PC-3 (cell line): ENCODE data around the gene WDR72. TPM values are rescaled to one million over a fixed set of nuclear protein-coding genes. Genes with fewer than 3 reads are reported as not detected.

Experiments
- ATAC-seq: fragments of 200-7000 bp; cut with Tn5 transposase; 2 replicates; pipeline ENCODE4 v1.9.1; 2020; ENCODE audit warnings: mild to moderate bottlenecking, moderate library complexity
- BruUV-seq: library from RNA; stranded (reverse); fragments of 400-500 nt; replicated peaks from 2 replicates; lab custom pipeline; 2021; lab: Mats Ljungman, UMichigan
- CTCF ChIA-PET: fragments of 300-600 bp; sonication (Branson Sonifier 250); formaldehyde crosslinking; loops from one replicate; lab custom pipeline; 2022; ENCODE audit warnings: antibody characterized with exemption; lab: Charles Lee
- POLR2A ChIA-PET: fragments of 300-600 bp; sonication (Branson Sonifier 250); formaldehyde crosslinking; loops from one replicate; lab custom pipeline; 2022; ENCODE audit warnings: antibody characterized with exemption; ENCODE audit not compliant: unreplicated experiment; lab: Charles Lee
- DNase-seq: peaks from one replicate; pipeline ENCODE4 v3.0.0-alpha.2; 2015
- H2AFZ ChIP-seq: fragments of 300-600 bp; sonication (generic); 2 replicates; pipeline ENCODE4 v1.6.0; 2016; ENCODE audit warnings: antibody characterized with exemption, low read length
- H3F3A ChIP-seq: fragments of 300-600 bp; sonication (generic); one replicate; pipeline ENCODE4 v1.6.0; 2017; ENCODE audit warnings: antibody characterized with exemption, low read length, control low read depth, mild to moderate bottlenecking; ENCODE audit not compliant: unreplicated experiment
- H3K27ac ChIP-seq: fragments of 300-600 bp; sonication (generic); 2 replicates; pipeline ENCODE4 v1.5.1; 2016; ENCODE audit warnings: mild to moderate bottlenecking, low read length
- H3K27me3 ChIP-seq: fragments of 300-600 bp; sonication (generic); 2 replicates; pipeline ENCODE4 v1.6.1; 2016; ENCODE audit warnings: low read length, mixed read lengths
- H3K36me3 ChIP-seq: fragments of 300-600 bp; sonication (generic); 2 replicates; pipeline ENCODE4 v1.6.1; 2016; ENCODE audit warnings: low read depth, mixed run types, low read length, mixed read lengths
- H3K4me1 ChIP-seq: fragments of 300-600 bp; sonication (generic); 2 replicates; pipeline ENCODE4 v1.5.1; 2016; ENCODE audit warnings: low read length; ENCODE audit not compliant: insufficient read depth
- H3K4me2 ChIP-seq: fragments of 300-600 bp; sonication (generic); 2 replicates; pipeline ENCODE4 v1.6.0; 2016; ENCODE audit warnings: low read length
- H3K4me3 ChIP-seq: fragments of 300-600 bp; sonication (generic); 2 replicates; pipeline ENCODE4 v1.5.1; 2016; ENCODE audit warnings: mild to moderate bottlenecking, low read length, mixed read lengths
- H3K79me2 ChIP-seq: fragments of 300-600 bp; sonication (generic); 2 replicates; pipeline ENCODE4 v1.6.1; 2017; ENCODE audit warnings: low read length, mixed read lengths
- H3K9ac ChIP-seq: fragments of 300-600 bp; sonication (generic); 2 replicates; pipeline ENCODE4 v1.6.0; 2016; ENCODE audit warnings: mild to moderate bottlenecking, low read length
- H3K9me2 ChIP-seq: fragments of 300-600 bp; sonication (generic); replicated peaks from 2 replicates; pipeline ENCODE4 v1.6.1; 2016; ENCODE audit warnings: mixed run types, low read length, mixed read lengths
- H3K9me3 ChIP-seq: fragments of 300-600 bp; sonication (generic); 2 replicates; pipeline ENCODE4 v1.6.1; 2016; ENCODE audit warnings: low read length, mixed read lengths
- H4K20me1 ChIP-seq: fragments of 300-600 bp; sonication (generic); 2 replicates; pipeline ENCODE4 v1.6.1; 2016; ENCODE audit warnings: low read length, mixed read lengths
- EZH2 ChIP-seq: fragments of 300-600 bp; sonication (generic); IDR thresholded peaks from one replicate; pipeline ENCODE4 v1.6.1; 2017; ENCODE audit warnings: antibody characterized with exemption, mild to moderate bottlenecking, low read length; ENCODE audit not compliant: unreplicated experiment
- EZH2phosphoT487 ChIP-seq: fragments of 300-600 bp; sonication (generic); IDR thresholded peaks from 2 replicates; pipeline ENCODE4 v1.6.1; 2018; ENCODE audit warnings: mild to moderate bottlenecking, antibody characterized with exemption, low read length, borderline replicate concordance
- intact Hi-C: fragments of 100-400 bp; cut with micrococcal nuclease; formaldehyde crosslinking; loops from 2 replicates; pipeline ENCODE4 v1.9.0; 2023
- total RNA-seq: library from RNA; depleted of rRNA; stranded (reverse); fragments of >200 nt; gene quantifications from 2 replicates; pipeline ENCODE4 v1.2.3, GENCODE V29; 2014
- TF ChIP-seq, protein P1 (sequence below): fragments of 300-600 bp; sonication (generic); conservative IDR thresholded peaks from 2 replicates; pipeline ENCODE4 v1.5.1; 2017; ENCODE audit warnings: antibody characterized with exemption, low read depth, mild to moderate bottlenecking, low read length

WDR72 gene
- total RNA-seq, 1 experiment from 2014 or later: 5.9 TPM

DNA sequence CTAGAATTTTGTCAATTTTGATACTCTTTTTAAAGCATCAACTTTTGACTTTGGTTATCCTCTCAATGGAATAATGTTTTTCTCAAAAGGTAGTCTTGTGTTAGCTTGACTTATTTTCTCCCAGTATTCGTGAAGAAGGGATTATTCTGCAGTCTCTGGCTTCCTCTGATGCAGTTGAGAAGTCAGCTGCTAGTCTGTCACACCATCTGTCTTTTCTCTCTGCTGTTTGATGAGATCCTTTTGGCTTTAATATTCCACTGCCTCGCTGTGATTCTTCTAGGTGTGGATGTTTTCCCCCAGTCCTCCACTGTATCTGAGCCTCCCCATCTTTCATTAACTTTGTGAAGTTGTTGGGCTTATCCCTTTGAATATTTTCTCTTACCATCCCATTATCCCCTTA lies 141.0 kb downstream of the WDR72 start:
- DNase-seq (no peak), ATAC-seq (no peak)
- H4K20me1 ChIP-seq: no peaks in the 10 kb centered on the region
- no TSS peak for BruUV-seq
- no peaks in the 10 kb centered on the region for H3K9me3 ChIP-seq
- H3K4me2 ChIP-seq: no peak overlapping the region
- H3K9me2 ChIP-seq: no peaks in the 10 kb centered on the region
- no peaks in the 10 kb centered on the region; the same call in 1 of the 2 replicates for H3K27me3 ChIP-seq
- intact Hi-C loops: no loop called here
- no peaks in the 10 kb centered on the region for H3K4me1 ChIP-seq
- no peaks in the 10 kb centered on the region for H3K79me2 ChIP-seq
- no peaks in the 10 kb centered on the region for H3K36me3 ChIP-seq
- ChIA-PET POLR2A (no interaction called here), CTCF (no interaction called here)
- no peak overlapping the region for H3K27ac ChIP-seq
- TF ChIP-seq EZH2 (no peak), EZH2phosphoT487 (no peak)
- TF ChIP-seq, protein P1, sequence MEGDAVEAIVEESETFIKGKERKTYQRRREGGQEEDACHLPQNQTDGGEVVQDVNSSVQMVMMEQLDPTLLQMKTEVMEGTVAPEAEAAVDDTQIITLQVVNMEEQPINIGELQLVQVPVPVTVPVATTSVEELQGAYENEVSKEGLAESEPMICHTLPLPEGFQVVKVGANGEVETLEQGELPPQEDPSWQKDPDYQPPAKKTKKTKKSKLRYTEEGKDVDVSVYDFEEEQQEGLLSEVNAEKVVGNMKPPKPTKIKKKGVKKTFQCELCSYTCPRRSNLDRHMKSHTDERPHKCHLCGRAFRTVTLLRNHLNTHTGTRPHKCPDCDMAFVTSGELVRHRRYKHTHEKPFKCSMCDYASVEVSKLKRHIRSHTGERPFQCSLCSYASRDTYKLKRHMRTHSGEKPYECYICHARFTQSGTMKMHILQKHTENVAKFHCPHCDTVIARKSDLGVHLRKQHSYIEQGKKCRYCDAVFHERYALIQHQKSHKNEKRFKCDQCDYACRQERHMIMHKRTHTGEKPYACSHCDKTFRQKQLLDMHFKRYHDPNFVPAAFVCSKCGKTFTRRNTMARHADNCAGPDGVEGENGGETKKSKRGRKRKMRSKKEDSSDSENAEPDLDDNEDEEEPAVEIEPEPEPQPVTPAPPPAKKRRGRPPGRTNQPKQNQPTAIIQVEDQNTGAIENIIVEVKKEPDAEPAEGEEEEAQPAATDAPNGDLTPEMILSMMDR: no peak
- no peak overlapping the region for H3K9ac ChIP-seq
- no peak overlapping the region for H3K4me3 ChIP-seq
- H2AFZ ChIP-seq: no peak overlapping the region
- no peaks in the 10 kb centered on the region for H3F3A ChIP-seq

DNA sequence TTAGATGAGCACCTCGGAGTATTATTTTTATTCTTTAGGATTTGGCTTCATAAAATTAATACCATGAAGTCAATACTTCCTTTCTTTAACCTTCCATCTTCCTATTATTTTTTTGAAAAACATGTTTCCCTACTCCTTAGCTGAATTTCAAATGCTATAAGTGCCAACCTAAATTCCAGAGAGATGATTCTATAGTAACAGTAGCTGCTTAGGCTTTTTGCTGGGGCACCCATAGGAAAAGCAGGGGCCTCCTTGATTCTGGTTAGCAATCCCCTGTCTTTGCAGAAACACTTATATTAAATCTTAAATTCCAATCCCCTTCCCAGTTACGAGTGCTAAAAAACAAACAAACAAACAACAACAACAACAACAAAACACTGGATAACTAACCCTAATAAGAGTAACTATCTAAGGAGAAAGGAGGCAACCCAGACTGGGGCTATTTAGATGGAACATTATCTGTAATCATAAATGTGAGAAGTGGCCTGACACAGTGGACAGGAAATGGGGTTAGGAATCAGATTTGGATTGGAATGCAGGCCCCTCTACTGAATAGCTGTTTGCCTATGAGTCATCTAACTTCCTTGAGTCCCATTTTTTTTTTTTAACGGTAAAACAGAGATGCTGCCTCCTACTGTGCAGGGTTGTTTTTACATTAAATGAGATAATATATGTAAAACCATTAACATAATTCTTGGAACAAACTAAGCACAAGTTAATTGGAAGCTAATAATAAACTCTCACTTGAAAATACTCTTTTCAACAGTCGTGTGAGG lies 148.1 kb downstream of the WDR72 start:
- no peaks in the 10 kb centered on the region for H3K9me2 ChIP-seq
- intact Hi-C loops: no loop called here
- H3F3A ChIP-seq: no peaks in the 10 kb centered on the region
- H3K27me3 ChIP-seq: no peaks in the 10 kb centered on the region
- H3K36me3 ChIP-seq: no peaks in the 10 kb centered on the region
- no peaks in the 10 kb centered on the region for H3K79me2 ChIP-seq
- no peaks in the 10 kb centered on the region for H4K20me1 ChIP-seq
- no peaks in the 10 kb centered on the region for H3K9me3 ChIP-seq
- ATAC-seq (no peak), DNase-seq (peak; percentile 21)
- no peak overlapping the region for H3K4me2 ChIP-seq
- no peak overlapping the region for H2AFZ ChIP-seq
- ChIA-PET CTCF (no interaction called here), POLR2A (no interaction called here)
- TF ChIP-seq, protein P1: no peak
- TF ChIP-seq EZH2: no peak
- no TSS peak for BruUV-seq
- H3K9ac ChIP-seq: no peak overlapping the region
- no peaks in the 10 kb centered on the region for H3K4me1 ChIP-seq
- H3K27ac ChIP-seq: no peak overlapping the region
- H3K4me3 ChIP-seq: no peak overlapping the region

DNA sequence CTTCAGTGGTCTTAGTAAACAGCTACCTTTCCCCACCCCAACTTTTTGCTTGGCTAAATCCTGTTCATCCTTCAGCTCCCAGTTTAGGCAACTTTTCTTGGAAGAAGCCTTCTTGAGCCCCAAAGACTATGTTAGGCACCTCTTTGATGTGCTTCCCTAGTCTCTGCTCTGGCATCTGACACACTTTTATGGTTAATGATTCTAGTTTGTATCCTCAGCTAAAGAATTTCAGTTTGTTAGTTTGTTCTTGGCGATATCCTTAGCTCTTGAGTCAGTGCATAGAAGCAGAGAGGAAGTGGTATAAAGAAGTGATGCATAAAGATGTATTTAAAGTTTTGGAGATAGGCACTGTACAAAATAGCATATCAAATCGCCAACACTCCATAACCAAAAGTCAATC lies 168.4 kb downstream of the WDR72 start:
- Histone ChIP-seq H3K36me3 (no peaks in the 10 kb centered on the region), H3K4me2 (no peak overlapping the region), H3K4me3 (no peak overlapping the region), H3K9me2 (no peaks in the 10 kb centered on the region), H3K9ac (no peak overlapping the region), H2AFZ (no peak overlapping the region), H3F3A (no peaks in the 10 kb centered on the region), H3K4me1 (no peaks in the 10 kb centered on the region), H3K27ac (no peak overlapping the region), H4K20me1 (no peaks in the 10 kb centered on the region), H3K27me3 (peaks cover 15% of the 10 kb centered on the region; the same call in 1 of the 2 replicates), H3K9me3 (no peaks in the 10 kb centered on the region), H3K79me2 (no peaks in the 10 kb centered on the region)
- TF ChIP-seq EZH2 (no peak), EZH2phosphoT487 (no peak)
- TF ChIP-seq, protein P1: no peak
- no peak for DNase-seq
- BruUV-seq: no TSS peak
- intact Hi-C loops: no loop called here
- ChIA-PET POLR2A (no interaction called here), CTCF (no interaction called here)
- no peak for ATAC-seq
